HT1080 (cell line): ENCODE data around the gene BICRA. TPM values are rescaled to one million over a fixed set of nuclear protein-coding genes. Genes with fewer than 3 reads are reported as not detected.
A peak's percentile ranks its signal among the peaks of the same experiment; 100 is the strongest.
"Not testable (repeated sequence)": the region's sequence is repeated elsewhere in the genome, so short reads cannot be mapped to it uniquely, and the experiment has no call there.

Source experiments
- DNase-seq: peaks from one replicate; pipeline ENCODE4 v3.0.0-alpha.2; 2015; ENCODE audit warnings: low read depth
- total RNA-seq: library from RNA; depleted of rRNA; stranded (reverse); fragments of >200 nt; shearing (Covaris generic); gene quantifications from 2 replicates; pipeline ENCODE4 v1.2.3, GENCODE V29; 2014

The BICRA gene
- total RNA-seq, 1 experiment from 2014 or later, result 0.68 TPM

GRCh38 chr19:47660435-47660832 is 51.5 kb downstream of the BICRA start:
- DNase-seq, result no peak

- no peak for DNase-seq
Observed at GRCh38 chr19:47661161-47661560, 52.2 kb downstream of the BICRA start.

- DNase-seq, result no peak
Observed at GRCh38 chr19:47661611-47662010, 52.7 kb downstream of the BICRA start.

- peak; percentile 81 for DNase-seq
Observed at GRCh38 chr19:47663435-47663910, 54.5 kb downstream of the BICRA start.

GRCh38 chr19:47663911-47664771 is 55.2 kb downstream of the BICRA start:
- peak; percentile 95 for DNase-seq

- DNase-seq, result not testable (repeated sequence)
Observed at GRCh38 chr19:47668556-47668955, 59.6 kb downstream of the BICRA start.

- no peak for DNase-seq
Observed at GRCh38 chr19:47670736-47671135, 61.8 kb downstream of the BICRA start.

- DNase-seq, result no peak
Observed at GRCh38 chr19:47671499-47671898, 62.6 kb downstream of the BICRA start.

- no peak for DNase-seq
Observed at GRCh38 chr19:47673426-47673825, 64.5 kb downstream of the BICRA start.

GRCh38 chr19:47674548-47674947 is 65.6 kb downstream of the BICRA start:
- DNase-seq, result no peak

GRCh38 chr19:47675271-47675670 is 66.3 kb downstream of the BICRA start:
- no peak for DNase-seq

- DNase-seq, result no peak
Observed at GRCh38 chr19:47675859-47676258, 66.9 kb downstream of the BICRA start.

GRCh38 chr19:47676811-47677210 is 67.9 kb downstream of the BICRA start:
- DNase-seq, result no peak

- no peak for DNase-seq
Observed at GRCh38 chr19:47679251-47679900, 70.4 kb downstream of the BICRA start.

- no peak for DNase-seq
Observed at GRCh38 chr19:47679922-47680857, 71.3 kb downstream of the BICRA start.

- no peak for DNase-seq
Observed at GRCh38 chr19:47680858-47681332, 72.0 kb downstream of the BICRA start.

GRCh38 chr19:47681388-47681787 is 72.5 kb downstream of the BICRA start:
- DNase-seq, result no peak

GRCh38 chr19:47681936-47682335 is 73.0 kb downstream of the BICRA start:
- DNase-seq, result no peak

- no peak for DNase-seq
Observed at GRCh38 chr19:47682939-47683338, 74.0 kb downstream of the BICRA start.

- DNase-seq, result no peak
Observed at GRCh38 chr19:47686679-47687450, 77.9 kb downstream of the BICRA start.

GRCh38 chr19:47687906-47688305 is 79.0 kb downstream of the BICRA start:
- no peak for DNase-seq
